ENCODE results near the gene RAB6B. TPM values are rescaled to one million over a fixed set of nuclear protein-coding genes. Genes with fewer than 3 reads are reported as not detected.

RAB6B gene
- total and polyA plus RNA-seq, 2 of the 4 experiments (the other 2 are of a cell fraction) = 0.18 to 1.2 TPM

GRCh38 chr3:133862161-133862560 is 33.5 kb downstream of the RAB6B start:
- peaks cover 32% of the 10 kb centered on the region for H3K27me3 ChIP-seq (ENCODE audit: control insufficient read depth, insufficient read depth, low read length)
- no peak overlapping the region for H3K27ac ChIP-seq (ENCODE audit: insufficient read depth, low read length)
- no peak overlapping the region for H2AFZ ChIP-seq (replicated peaks; ENCODE audit: low read length, poor library complexity)
- TF ChIP-seq FOS (IDR thresholded peaks at IDR 0.05; ENCODE audit: low read depth, low read length) = no peak
- no peak for TF ChIP-seq USF2 (IDR thresholded peaks at IDR 0.05; ENCODE audit: low read depth, low read length)
- TF ChIP-seq CHD1 (IDR thresholded peaks at IDR 0.05; ENCODE audit: low read depth, low read length) = no peak
- no peak for TF ChIP-seq MAZ (IDR thresholded peaks at IDR 0.05; ENCODE audit: borderline replicate concordance, low read depth, low read length)
- no peak for TF ChIP-seq RAD21 (IDR thresholded peaks at IDR 0.05; ENCODE audit: low read length)
- TF ChIP-seq CEBPB (IDR thresholded peaks at IDR 0.05; ENCODE audit: low read depth, low read length) = no peak
- no peak for TF ChIP-seq SMC3 (IDR thresholded peaks at IDR 0.05; ENCODE audit: low read depth, low read length)
- TF ChIP-seq MXI1 (IDR thresholded peaks at IDR 0.05; ENCODE audit: borderline replicate concordance, low read depth, low read length) = no peak
- TF ChIP-seq RFX5 (IDR thresholded peaks at IDR 0.05; ENCODE audit: low read depth, low read length) = no peak
- no peak overlapping the region for H2AK5ac ChIP-seq (ENCODE audit: low read depth, low read length)
- H3K14ac ChIP-seq (replicated peaks; ENCODE audit: low read depth, low read length) = no peak overlapping the region
- H2BK5ac ChIP-seq (ENCODE audit: low read depth, low read length, poor library complexity, severe bottlenecking) = no peak overlapping the region
- BruUV-seq (replicated peaks) = no TSS peak
- no peak overlapping the region for H2BK20ac ChIP-seq (ENCODE audit: low read depth, low read length)
- no peaks in the 10 kb centered on the region for H3K9me1 ChIP-seq (ENCODE audit: insufficient read depth, low read length)
- no peaks in the 10 kb centered on the region for H4K20me1 ChIP-seq (ENCODE audit: insufficient read depth, low read length)
- in situ Hi-C loops (cut with MboI; ENCODE audit: low sequenced_read_pairs) (no loop called here), intact Hi-C loops (cut with micrococcal nuclease) (no loop called here), dilution Hi-C loops (cut with HindIII; ENCODE audit: low sequenced_read_pairs, unreplicated experiment) (no loop called here)
- ChIA-PET CTCF (no interaction called here), POLR2A (ENCODE audit: unreplicated experiment) (no interaction called here)
- H3K36me3 ChIP-seq (ENCODE audit: control insufficient read depth, insufficient read depth, low read length) = no peaks in the 10 kb centered on the region
- no peak overlapping the region for H2AK9ac ChIP-seq (replicated peaks; ENCODE audit: low read depth, low read length, poor library complexity)
- ATAC-seq (ENCODE audit: low read depth) (no peak), DNase-seq (no peak)
- H3K4ac ChIP-seq (ENCODE audit: low read depth, low read length) = no peak overlapping the region
- H4K5ac ChIP-seq (ENCODE audit: low read depth, low read length) = no peak overlapping the region
- H2BK15ac ChIP-seq (ENCODE audit: low read depth, low read length) = no peak overlapping the region
- H3K9ac ChIP-seq (ENCODE audit: low read depth, low read length) = no peak overlapping the region
- no peak overlapping the region for H3K23ac ChIP-seq (ENCODE audit: low read depth, low read length)
- no peak overlapping the region for H4K91ac ChIP-seq (ENCODE audit: insufficient read depth, low read depth, low read length)
- H3K18ac ChIP-seq (ENCODE audit: low read depth, low read length) = no peak overlapping the region
- whole genome bisulfite sequencing, 2 experiments (ENCODE audit: extremely low coverage in 2 of 2, insufficient read length in 1 of 2) = 35% methylated on average over 3 of the region's 4 CpGs; no CpG with 5 or more reads in 1 of the 2 experiments
- H3K79me1 ChIP-seq (ENCODE audit: low read depth in 1 of 2, low read length in 2 of 2) = no peaks in the 10 kb centered on the region
- H3K4me3 ChIP-seq (ENCODE audit: insufficient read depth, low read depth, low read length) = no peak overlapping the region
- H3K4me1 ChIP-seq (ENCODE audit: control insufficient read depth, insufficient read depth, low read length) = no peaks in the 10 kb centered on the region
- H3K56ac ChIP-seq (ENCODE audit: extremely low read depth, insufficient read depth, low read length) = no peak overlapping the region
- H3K4me2 ChIP-seq (ENCODE audit: low read depth, low read length) = no peak overlapping the region
- no peak overlapping the region for H2BK120ac ChIP-seq (ENCODE audit: low read depth, low read length)
- H3K9me3 ChIP-seq (ENCODE audit: control insufficient read depth, insufficient read depth, low read length) = no peaks in the 10 kb centered on the region
- no peak overlapping the region for H4K8ac ChIP-seq (ENCODE audit: low read depth in 2 of 2, low read length in 2 of 2)
